GM18868 (cell line): ENCODE data around the gene RASL10A.
"Not testable (repeated sequence)": the region's sequence is repeated elsewhere in the genome, so short reads cannot be mapped to it uniquely, and the experiment has no call there.

Experiments used
- ATAC-seq: cut with Tn5 transposase; IDR thresholded peaks from one replicate; pipeline ENCODE4 v1.9.1; 2021; ENCODE audit warnings: mild to moderate bottlenecking, moderate library complexity; ENCODE audit not compliant: unreplicated experiment

Gene RASL10A

GRCh38 chr22:29315286-29316140 is at the start of gene RASL10A:
RASL10A (minus strand) TSS chr22:29315697; CDS start chr22:29315246, 451 bp downstream.
- no peak for ATAC-seq

DNA sequence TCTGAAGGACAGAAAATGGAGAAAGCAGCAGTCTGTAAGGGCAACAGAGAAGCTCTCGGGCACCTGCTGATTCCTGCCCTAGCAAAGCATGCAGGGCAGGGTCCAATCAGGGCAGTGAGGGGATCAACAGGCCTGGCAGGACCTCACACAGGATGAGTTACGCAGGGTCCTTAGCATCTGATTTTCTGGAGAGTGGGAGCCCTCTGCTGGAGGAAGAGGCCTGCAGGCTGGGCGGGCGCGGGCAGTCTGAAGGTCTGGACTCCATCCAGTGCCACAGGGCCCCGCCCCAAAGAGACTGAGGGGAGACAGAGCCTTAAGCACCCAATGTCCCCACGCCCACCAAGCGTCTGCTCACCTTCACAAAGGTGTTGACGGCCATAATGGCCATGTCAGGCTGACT is 44.0 kb upstream of the RASL10A start:
- no peak for ATAC-seq

DNA sequence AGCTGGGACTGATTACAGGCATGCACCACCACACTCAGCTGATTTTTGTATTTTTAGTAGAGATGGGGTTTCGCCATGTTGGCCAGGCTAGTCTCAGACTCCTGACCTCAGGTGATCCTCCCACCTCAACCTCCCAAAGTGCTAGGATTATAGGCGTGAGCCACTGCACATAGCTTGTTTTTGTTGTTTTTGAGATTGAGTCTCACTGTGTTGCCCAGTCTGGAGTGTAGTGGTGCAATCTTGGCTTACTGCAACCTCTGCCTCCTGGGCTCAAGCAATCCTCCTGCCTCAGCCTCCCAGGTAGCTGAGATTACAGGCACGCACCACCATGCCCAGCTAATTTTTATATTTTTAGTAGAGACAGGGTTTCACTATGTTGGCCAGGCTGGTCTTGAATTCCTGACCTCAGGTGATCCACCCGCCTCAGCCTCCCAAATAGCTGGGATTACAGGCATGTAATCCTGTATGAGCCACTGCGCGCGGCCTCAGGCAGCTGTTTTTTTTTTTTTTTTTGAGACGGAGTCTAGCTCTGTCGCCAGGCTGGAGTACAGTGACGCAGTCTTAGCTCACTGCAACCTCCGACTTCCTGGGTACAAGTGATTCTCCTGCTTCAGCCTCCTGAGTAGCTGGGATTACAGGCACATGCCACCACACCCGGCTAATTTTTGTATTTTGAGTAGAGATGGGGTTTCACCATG is 41.8 kb upstream of the RASL10A start:
- ATAC-seq, result not testable (repeated sequence)

- ATAC-seq, result no peak
Observed at GRCh38 chr22:29353860-29354259, 38.4 kb upstream of the RASL10A start.

DNA sequence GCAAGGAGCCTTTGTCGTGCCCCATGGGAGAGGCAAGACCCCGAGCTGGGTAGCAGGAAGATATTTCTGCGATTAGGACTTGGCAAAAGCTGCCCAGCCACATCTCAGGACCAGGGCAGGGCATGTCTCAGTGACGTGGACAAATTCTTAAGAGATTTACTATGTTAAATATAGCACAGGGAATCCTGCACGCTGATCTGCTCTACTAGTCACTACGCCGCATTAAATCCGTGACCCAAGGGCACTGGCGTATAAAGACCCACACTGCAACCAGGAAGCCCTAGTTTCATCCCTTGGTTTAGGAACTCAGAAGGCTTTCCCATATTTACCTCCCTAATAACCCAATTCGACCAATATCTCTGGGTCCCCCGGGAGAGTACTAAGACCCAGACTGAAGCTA is 37.8 kb upstream of the RASL10A start:
- ATAC-seq, result no peak

GRCh38 chr22:29352778-29353177 is 37.3 kb upstream of the RASL10A start:
- ATAC-seq, result no peak

DNA sequence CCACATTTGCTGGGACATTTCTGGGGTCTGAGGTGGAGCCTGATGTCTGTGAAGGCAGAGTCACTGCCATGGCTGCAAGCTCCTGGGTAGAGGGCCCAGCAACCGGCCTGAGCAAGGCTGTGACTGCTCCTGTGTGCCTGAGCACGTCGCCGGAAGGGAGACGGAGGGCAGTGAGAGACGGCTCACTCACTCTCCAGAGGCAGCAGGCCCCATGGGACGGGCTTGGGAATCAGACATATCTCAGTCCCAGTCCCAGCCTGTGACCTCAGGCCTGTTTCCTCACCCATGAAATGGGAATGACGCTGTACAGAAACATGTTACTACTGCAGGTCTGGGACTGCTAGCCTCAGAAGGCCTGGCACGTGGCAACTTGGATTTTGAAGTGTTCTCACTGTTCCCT is 36.4 kb upstream of the RASL10A start:
- ATAC-seq, result no peak

- no peak for ATAC-seq
Observed at GRCh38 chr22:29351042-29351441, 35.5 kb upstream of the RASL10A start.

DNA sequence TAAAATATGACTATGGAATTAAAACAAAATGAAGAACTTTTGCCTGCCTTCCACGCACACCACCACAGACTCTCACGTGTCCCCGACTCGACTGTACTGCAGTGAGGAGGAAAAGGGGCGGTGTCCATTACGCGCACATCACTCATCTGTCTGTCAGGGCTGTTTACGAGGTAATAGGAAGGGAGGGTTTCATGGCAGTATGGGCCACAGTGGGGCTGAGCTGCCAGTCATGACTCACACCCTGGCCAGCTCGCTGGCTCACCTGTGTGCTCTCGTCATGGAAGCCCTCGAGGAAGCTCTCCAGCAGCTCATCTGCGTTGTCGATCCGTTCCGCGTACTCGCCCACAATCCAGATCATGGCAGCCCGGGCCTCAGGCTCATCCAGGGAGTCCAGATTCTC is 33.5 kb upstream of the RASL10A start:
- no peak for ATAC-seq

DNA sequence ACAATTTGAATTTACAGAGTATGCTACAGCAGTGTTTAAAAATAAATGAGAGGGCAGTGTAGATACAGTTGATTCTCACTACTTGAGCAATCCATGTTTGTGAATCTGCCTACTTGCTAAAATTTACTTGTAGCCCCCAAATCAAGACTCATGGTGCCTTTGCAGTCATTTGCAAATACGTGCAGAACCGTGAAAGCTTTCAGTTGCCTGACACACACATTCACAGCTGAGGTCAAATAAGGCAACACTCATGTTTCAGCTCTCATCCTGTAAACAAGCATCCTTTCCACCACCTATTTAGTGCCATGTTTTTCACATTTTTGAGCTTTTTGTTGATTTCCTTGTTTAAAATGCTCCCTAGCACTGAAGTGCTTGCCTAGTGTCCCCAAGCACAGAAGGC is 32.5 kb upstream of the RASL10A start:
- no peak for ATAC-seq

GRCh38 chr22:29346659-29347058 is 31.2 kb upstream of the RASL10A start:
- no peak for ATAC-seq

GRCh38 chr22:29345932-29346331 is 30.4 kb upstream of the RASL10A start:
- ATAC-seq, result no peak

- ATAC-seq, result not testable (repeated sequence)
Observed at GRCh38 chr22:29344889-29345288, 29.4 kb upstream of the RASL10A start.

DNA sequence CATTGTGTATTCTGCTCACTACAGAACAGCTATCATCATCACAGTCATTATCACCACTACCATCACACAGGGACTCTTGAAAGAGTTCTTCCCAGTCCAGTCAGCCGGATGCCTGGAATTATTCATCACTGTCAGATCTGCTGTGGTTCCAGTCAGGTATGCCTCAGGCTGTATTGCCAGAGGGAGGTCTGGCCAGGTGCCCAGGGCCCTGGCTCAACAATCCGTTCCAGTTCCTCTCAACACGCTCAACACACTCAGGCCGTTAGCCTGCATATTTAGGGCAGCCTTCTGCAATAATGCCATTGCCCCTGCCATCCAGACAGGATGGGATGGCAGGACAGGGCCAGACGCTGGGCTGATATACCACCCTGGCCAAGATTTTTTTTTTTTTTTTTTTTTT is 28.6 kb upstream of the RASL10A start:
- no peak for ATAC-seq

DNA sequence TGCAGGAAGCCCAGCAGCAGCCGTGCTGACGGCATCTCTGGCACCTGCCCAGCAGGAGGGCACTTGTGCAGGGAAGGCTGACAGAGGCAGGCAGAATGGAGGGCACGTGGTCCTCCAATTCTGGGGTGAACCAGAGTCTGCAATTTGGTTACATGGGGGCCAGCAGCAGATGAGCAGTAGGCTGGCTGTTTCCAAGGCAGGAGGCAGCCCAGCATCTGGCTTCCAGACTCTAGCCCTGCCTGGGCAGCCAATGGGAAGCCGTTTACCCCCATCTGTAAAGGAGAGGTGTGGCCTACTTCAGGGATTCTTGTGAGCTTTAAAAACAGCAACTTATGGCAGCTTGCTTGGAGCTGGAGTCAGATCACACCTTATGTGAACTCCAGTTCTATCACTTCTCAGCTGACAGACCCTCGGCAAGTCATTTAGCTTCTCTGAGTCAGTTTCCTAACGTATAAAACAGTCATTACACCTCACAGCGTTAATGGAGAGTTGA is 27.9 kb upstream of the RASL10A start:
- no peak for ATAC-seq

GRCh38 chr22:29342577-29343312 is 27.2 kb upstream of the RASL10A start:
- no peak for ATAC-seq

DNA sequence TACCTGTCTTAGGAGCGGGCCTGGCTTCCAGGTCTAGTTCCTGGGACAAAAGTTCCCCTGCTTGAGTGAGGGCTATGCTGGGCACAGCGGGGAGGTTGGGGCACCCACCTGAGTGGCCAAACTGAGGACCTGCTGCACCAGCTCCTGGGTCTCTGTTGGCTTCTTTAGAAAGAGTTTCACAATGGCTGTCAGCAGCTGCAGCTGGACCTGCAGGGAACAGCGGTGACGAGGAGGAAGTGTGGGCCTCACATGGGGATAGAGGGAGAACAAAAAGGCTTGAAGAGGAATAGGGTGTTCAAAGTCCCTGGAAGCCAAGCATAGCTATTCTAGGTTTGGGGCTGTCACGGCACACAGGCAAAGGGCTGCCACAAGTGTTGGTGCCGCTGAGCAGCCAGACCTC is 26.7 kb upstream of the RASL10A start:
- no peak for ATAC-seq

DNA sequence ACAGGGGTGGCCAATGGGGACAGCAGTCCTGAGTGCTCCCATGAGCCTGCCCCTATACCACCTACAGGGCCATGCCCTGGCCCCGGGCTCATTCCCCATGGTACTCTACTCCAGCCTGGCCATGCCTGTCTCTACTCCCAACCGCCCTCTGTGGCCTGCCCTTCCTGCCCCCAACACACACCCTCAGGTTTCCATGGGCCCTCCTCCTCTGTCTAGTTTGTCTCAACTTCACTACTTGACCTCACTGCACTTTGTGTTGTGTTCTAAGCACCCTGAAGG is 26.3 kb upstream of the RASL10A start:
- ATAC-seq, result no peak

GRCh38 chr22:29341056-29341848 is 25.8 kb upstream of the RASL10A start:
- ATAC-seq, result no peak

DNA sequence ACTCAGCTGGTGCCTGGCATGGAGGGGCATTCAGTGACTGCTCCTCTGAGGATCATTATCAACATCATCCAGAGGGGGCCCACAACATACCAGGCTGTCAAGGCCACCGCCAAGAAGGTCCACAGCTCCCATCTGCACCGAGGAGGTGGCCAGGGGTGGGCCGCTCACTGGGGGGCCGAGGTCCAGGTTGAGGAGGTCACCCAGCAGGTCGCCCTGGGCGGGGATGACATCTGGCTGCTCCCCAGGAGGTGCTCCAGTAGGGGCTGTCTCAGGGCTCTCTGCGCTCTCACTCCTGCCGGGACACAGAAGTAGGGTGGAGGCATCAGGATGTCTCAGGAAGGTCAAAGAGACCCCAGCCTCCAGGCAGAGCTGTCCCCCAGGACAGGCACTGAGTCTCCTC is 25.1 kb upstream of the RASL10A start:
- no peak for ATAC-seq
